ENCODE results near the gene PLCD1.

GRCh38 chr3:37982331-37982730, 47.1 kb downstream of the PLCD1 start:
- TF ChIP-seq CTCF (IDR thresholded peaks at IDR 0.05) (no peak), POLR2A (IDR thresholded peaks at IDR 0.05) (no peak), POLR2AphosphoS5 (IDR thresholded peaks at IDR 0.05) (no peak)
